Mesodermal cell (in vitro differentiated cells): ENCODE measurements around the gene PTPA.
A peak's percentile ranks its signal among the peaks of the same experiment; 100 is the strongest.

Experiments
- H3K27ac ChIP-seq: 2 replicates; pipeline ENCODE4 v1.7.0; 2013; ENCODE audit warnings: mild to moderate bottlenecking, low read depth, low read length, moderate library complexity; ENCODE audit not compliant: severe bottlenecking
- H3K36me3 ChIP-seq: 2 replicates; pipeline ENCODE4 v1.7.1; 2013; ENCODE audit warnings: mild to moderate bottlenecking, low read length, moderate library complexity; ENCODE audit not compliant: control insufficient read depth, insufficient read depth
- H3K4me1 ChIP-seq: one replicate; pipeline ENCODE4 v1.7.1; 2013; ENCODE audit warnings: mild to moderate bottlenecking, low read length; ENCODE audit not compliant: insufficient read depth, control insufficient read depth, poor library complexity, severe bottlenecking
- H3K4me3 ChIP-seq: 2 replicates; pipeline ENCODE4 v1.7.0; 2013; ENCODE audit warnings: low read length, control low read depth, mild to moderate bottlenecking; ENCODE audit not compliant: insufficient read depth, poor library complexity, severe bottlenecking; ENCODE audit errors: extremely low read depth
- H3K9me3 ChIP-seq: 2 replicates; pipeline ENCODE4 v1.7.1; 2013; ENCODE audit warnings: mild to moderate bottlenecking, low read length, moderate library complexity; ENCODE audit not compliant: control insufficient read depth
- WGBS, 2 experiments: methylation state at CpG; one replicate each; pipeline ENCODE4 v1.1.5; 2013; ENCODE audit warnings: missing lambda C conversion rate in 2 of 2; ENCODE audit not compliant: insufficient coverage in 2 of 2; 5-methylcytosine and 5-hydroxymethylcytosine counted together

The PTPA gene

GRCh38 chr9:129138476-129139232, 27.4 kb downstream of the PTPA start:
- H3K36me3 ChIP-seq = peaks cover 52% of the 10 kb centered on the region
- WGBS, 2 experiments = 70 to 74% methylated on average over 16 to 21 of the region's 21 CpGs
- peaks cover 54% of the 10 kb centered on the region for H3K4me1 ChIP-seq
- H3K9me3 ChIP-seq = no peaks in the 10 kb centered on the region
- H3K4me3 ChIP-seq = no peak overlapping the region
- H3K27ac ChIP-seq = peak overlapping the region; percentile 100

GRCh38 chr9:129139233-129139992, 28.2 kb downstream of the PTPA start:
- 7 to 10% methylated on average over 12 to 13 of the region's 13 CpGs for WGBS, 2 experiments
- Histone ChIP-seq H3K4me1 (peaks cover 61% of the 10 kb centered on the region), H3K27ac (peak overlapping the region; percentile 100), H3K4me3 (peak overlapping the region; percentile 45), H3K36me3 (peaks cover 47% of the 10 kb centered on the region), H3K9me3 (no peaks in the 10 kb centered on the region)

DNA sequence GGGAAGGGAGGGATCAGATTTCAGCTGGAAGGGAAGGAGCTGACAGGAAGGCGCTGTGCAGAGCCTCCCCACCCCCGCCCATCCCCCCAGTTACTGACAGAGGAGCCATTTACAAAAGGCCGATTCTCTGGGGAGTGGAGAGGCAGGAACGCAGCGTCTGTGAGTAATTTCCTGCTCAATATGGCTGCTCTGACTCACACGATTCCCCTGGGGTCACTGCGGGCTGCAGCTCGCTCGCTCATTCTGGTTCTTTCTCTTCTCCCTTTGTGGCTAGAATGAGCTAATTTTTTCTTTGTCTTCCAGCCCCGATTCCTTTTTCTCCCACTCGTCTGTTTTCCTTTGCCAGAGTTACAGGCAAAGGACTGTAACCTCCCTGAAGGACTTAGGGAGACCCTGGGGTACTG, 28.8 kb downstream of the PTPA start:
- H3K27ac ChIP-seq = peak overlapping the region; percentile 100
- no peaks in the 10 kb centered on the region for H3K9me3 ChIP-seq
- H3K4me3 ChIP-seq = peak overlapping the region; percentile 45
- H3K4me1 ChIP-seq = peaks cover 67% of the 10 kb centered on the region
- peaks cover 41% of the 10 kb centered on the region for H3K36me3 ChIP-seq
- WGBS, 2 experiments = 2% methylated on average over 6 to 9 of the region's 11 CpGs

DNA sequence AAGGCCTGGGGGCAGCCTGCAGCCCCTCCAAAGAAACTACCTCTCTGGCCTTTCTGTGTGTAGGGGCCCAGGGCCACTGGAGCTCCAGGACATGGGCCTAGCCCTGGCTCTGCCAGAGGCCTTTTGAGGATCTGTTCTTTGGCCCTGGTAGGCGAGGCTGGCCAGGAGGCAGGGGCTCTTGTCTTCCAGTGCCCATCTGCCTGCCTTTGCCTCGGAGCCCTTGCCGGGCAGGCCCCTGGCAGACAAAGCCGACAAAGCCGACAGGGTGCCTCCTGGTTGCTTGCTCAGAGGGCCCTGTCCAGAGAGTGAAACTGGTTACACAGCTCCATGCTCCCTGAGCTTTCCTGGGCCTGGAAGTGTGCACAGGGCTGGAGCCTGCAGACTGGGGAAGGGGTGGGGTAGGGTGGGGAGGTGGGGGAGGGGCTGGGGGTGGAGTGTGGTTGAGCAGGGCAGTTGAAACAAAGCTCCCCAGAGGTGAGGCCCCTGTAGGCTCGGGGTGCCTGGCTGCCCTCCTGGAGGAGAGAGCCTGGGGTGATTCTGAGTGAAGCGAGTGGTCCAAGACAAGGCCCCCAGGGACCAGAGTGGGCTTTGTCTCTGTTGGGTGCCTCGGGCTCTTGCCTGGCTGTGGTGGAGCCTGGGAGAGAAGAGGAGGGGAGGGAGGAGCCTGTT, 29.3 kb downstream of the PTPA start:
- Histone ChIP-seq H3K36me3 (peaks cover 36% of the 10 kb centered on the region), H3K9me3 (no peaks in the 10 kb centered on the region), H3K4me1 (peaks cover 72% of the 10 kb centered on the region), H3K4me3 (peak overlapping the region; percentile 45), H3K27ac (peak overlapping the region; percentile 100)
- WGBS, 2 experiments = 7% methylated on average over 5 to 8 of the region's 8 CpGs

DNA sequence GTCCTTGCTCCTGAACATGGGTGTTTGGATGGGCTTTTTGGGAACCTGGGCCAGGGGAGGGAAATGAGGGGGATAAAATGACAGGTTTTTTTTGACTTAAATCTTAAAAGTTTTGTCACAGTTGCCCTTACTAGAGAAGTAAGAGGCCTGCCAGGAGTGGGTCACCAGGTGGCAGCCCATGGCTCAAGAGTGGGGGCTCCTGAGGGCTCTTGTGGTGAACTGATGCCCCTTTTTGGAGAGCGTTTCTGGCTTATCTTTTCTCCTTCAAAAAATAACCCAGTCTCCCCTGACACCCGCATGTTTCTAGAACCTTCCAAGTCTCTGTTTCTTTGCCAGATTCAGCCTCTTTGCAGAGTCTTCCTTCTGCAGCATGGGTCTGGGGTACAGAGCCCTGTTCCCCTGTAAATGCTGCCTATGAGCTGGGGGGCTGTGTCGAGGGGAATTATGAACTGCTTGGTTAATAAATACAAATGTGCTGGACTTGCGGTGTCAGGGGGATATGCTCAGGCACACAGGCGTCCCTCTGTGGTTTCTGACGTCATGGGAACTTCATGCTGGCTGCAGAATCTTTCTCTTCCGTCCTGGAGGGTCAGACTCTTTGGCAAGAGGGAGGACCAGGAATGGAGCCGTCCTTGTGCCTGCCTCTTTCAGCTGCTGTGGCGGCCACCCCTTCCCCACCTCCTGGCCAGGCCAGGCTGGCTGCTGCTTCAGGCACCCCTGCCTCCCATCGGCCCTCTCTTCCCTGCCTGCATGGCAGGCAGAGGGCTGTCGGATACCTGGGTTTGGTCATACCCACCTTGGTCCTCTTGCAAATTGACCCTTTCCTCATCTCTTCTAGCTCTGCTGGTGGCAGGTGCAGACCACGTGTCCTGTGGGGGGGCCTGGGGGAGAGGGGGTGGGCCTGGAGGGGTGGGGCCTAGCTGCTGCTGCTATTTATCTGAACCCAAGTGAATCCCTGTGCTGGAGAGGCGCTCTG, 30.1 kb downstream of the PTPA start:
- peak overlapping the region; percentile 45 for H3K4me3 ChIP-seq
- H3K27ac ChIP-seq = peak overlapping the region; percentile 100
- peaks cover 80% of the 10 kb centered on the region for H3K4me1 ChIP-seq
- H3K36me3 ChIP-seq = peaks cover 30% of the 10 kb centered on the region
- no peaks in the 10 kb centered on the region for H3K9me3 ChIP-seq
- WGBS, 2 experiments = 49 to 70% methylated on average over 7 to 10 of the region's 13 CpGs

GRCh38 chr9:129142138-129142935, 31.1 kb downstream of the PTPA start:
- peaks cover 24% of the 10 kb centered on the region for H3K36me3 ChIP-seq
- peak overlapping the region; percentile 100 for H3K27ac ChIP-seq
- H3K4me1 ChIP-seq = peaks cover 90% of the 10 kb centered on the region
- 84 to 91% methylated on average over 12 to 13 of the region's 15 CpGs for WGBS, 2 experiments
- no peak overlapping the region for H3K4me3 ChIP-seq
- no peaks in the 10 kb centered on the region for H3K9me3 ChIP-seq

DNA sequence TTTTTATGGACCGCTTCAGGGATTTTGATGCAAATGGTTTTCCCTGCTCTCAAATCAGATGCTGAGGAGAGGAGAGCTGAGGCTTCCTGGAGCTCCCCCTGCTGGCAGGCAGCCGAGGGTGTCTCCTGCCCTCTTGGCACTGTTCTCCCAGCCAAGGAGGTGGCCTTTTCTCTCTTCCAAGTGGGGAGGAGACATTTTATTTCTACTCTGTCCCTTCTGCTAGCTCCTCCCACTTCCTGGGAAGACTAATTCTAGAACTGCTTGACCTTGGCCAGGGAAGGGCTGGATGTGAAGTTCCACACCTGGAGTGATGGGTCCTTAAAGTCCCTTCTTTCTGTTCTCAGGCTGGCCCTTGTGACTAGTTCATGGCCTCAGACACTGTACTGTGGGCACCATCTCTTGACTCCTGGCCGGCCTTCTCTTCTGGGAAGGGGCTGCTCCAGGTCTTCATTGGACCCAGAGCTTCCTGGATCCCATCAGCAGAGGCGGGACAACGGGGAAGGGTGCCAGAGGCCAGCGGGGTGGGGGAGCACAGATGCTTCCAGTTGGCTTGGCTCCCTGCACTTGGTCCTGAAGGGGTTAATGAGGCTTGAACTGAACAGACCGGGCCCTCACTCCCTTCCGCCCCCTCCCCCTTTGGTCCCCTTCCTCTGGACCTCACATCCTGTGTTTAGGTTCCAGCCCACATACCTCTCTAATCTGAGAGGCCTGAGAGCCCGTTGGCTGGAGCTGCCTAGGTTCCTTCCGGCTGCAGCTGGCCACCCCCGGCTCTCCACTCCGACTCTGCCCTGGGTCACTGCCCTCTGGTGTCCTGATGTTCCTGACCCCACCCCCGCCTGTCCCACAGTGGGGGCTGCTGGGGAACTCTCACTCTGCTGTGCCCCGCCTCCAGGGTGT, 32.1 kb downstream of the PTPA start:
- Histone ChIP-seq H3K4me3 (no peak overlapping the region), H3K9me3 (no peaks in the 10 kb centered on the region), H3K36me3 (peaks cover 18% of the 10 kb centered on the region), H3K27ac (peak overlapping the region; percentile 94), H3K4me1 (peaks cover 93% of the 10 kb centered on the region)
- WGBS, 2 experiments = 14 to 21% methylated on average over 9 to 14 of the region's 14 CpGs

DNA sequence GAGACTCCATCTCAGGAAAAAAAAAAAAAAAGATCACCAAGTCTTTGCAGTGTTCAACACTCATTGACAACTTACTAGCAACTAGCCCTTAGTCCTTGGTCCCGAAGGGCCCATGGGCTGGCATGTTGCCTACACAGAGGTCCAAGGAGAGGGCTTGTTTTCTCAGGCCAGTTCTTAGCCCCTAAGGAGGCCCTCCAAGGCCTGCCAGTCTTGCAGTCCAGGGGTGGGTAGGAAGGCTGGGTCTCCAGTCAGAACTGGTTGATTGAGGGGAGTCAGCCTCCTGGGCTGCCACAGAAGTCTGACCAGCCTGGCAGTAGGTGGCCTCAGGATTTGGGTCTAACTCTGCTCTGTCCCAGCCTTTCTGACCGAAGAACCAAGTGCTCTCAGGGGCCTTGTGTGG, 34.1 kb downstream of the PTPA start:
- H3K36me3 ChIP-seq = peaks cover 30% of the 10 kb centered on the region
- H3K9me3 ChIP-seq = no peaks in the 10 kb centered on the region
- no peak overlapping the region for H3K4me3 ChIP-seq
- H3K27ac ChIP-seq = peak overlapping the region; percentile 98
- H3K4me1 ChIP-seq = peaks cover 75% of the 10 kb centered on the region
- 33 to 100% methylated on average over 1 of the region's 2 CpGs for WGBS, 2 experiments

GRCh38 chr9:129145841-129146292, 34.7 kb downstream of the PTPA start:
- Histone ChIP-seq H3K4me1 (peaks cover 71% of the 10 kb centered on the region), H3K27ac (peak overlapping the region; percentile 98), H3K9me3 (no peaks in the 10 kb centered on the region), H3K36me3 (peaks cover 31% of the 10 kb centered on the region), H3K4me3 (no peak overlapping the region)
- 15 to 27% methylated on average over 4 of the region's 7 CpGs for WGBS, 2 experiments
